Liver (tissue), 9 donors: Measurements from ENCODE around the gene SAMD7. TPM values are rescaled to one million over a fixed set of nuclear protein-coding genes. Genes with fewer than 3 reads are reported as not detected.

Source experiments
- DNase-seq: peaks from one replicate; pipeline ENCODE4 v3.0.0-alpha.2; 2017; ENCODE audit warnings: low spot score
- H3K27ac ChIP-seq, 2 donors: one replicate each; pipeline ENCODE4 v1.7.0; 2013; ENCODE audit warnings: inconsistent platforms in 2 of 2, low read length in 2 of 2, control low read depth in 1 of 2, low read depth in 1 of 2, mild to moderate bottlenecking in 1 of 2
- H3K27me3 ChIP-seq, 4 donors: one replicate each; pipeline versions ENCODE4 v1.6.1 to v1.7.0; 2013; ENCODE audit warnings: low read length in 3 of 4, inconsistent platforms in 1 of 4, mild to moderate bottlenecking in 1 of 4, moderate library complexity in 1 of 4; ENCODE audit not compliant: control insufficient read depth in 4 of 4, insufficient read depth in 4 of 4
- H3K36me3 ChIP-seq, 4 donors: one replicate each; pipeline versions ENCODE4 v1.6.1 to v1.7.0; 2013; ENCODE audit warnings: low read length in 3 of 4, mild to moderate bottlenecking in 3 of 4, low read depth in 1 of 4, moderate library complexity in 1 of 4; ENCODE audit not compliant: control insufficient read depth in 4 of 4, insufficient read depth in 3 of 4
- H3K4me1 ChIP-seq, 4 donors: one replicate each; pipeline versions ENCODE4 v1.6.1 to v1.7.0; 2013; ENCODE audit warnings: low read length in 3 of 4, mild to moderate bottlenecking in 3 of 4, moderate library complexity in 1 of 4; ENCODE audit not compliant: control insufficient read depth in 4 of 4, insufficient read depth in 4 of 4
- H3K4me3 ChIP-seq, 3 donors: one replicate each; pipeline versions ENCODE4 v1.6.1 to v1.7.0; 2013; ENCODE audit warnings: low read length in 3 of 3, control low read depth in 1 of 3, low read depth in 1 of 3, mild to moderate bottlenecking in 1 of 3
- H3K9ac ChIP-seq, 2 donors: one replicate each; pipeline ENCODE4 v1.7.0; 2013; ENCODE audit warnings: low read length in 2 of 2, mild to moderate bottlenecking in 2 of 2, moderate library complexity in 2 of 2, control low read depth in 1 of 2, low read depth in 1 of 2
- H3K9me3 ChIP-seq, 4 donors: one replicate each; pipeline versions ENCODE4 v1.6.1 to v1.7.0; 2013; ENCODE audit warnings: low read length in 3 of 4; ENCODE audit not compliant: control insufficient read depth in 4 of 4
- ATF3 ChIP-seq: IDR thresholded peaks from 2 replicates; pipeline ENCODE4 v1.6.1; 2016; ENCODE audit warnings: antibody characterized with exemption
- CTCF ChIP-seq: fragments of 150-350 bp; IDR thresholded peaks from 2 replicates; pipeline ENCODE4 v1.5.1; 2017; ENCODE audit warnings: improper control_type of control experiment, low read depth, low read length; ENCODE audit not compliant: missing input control
- EGR1 ChIP-seq, 2 donors: IDR thresholded peaks; 2 replicates each; pipeline ENCODE4 v1.6.1; 2016 to 2018; ENCODE audit warnings: antibody characterized with exemption in 2 of 2, low read depth in 2 of 2
- FOXA1 ChIP-seq: IDR thresholded peaks from 2 replicates; pipeline ENCODE4 v1.6.1; 2016; ENCODE audit warnings: antibody characterized with exemption
- FOXA2 ChIP-seq: IDR thresholded peaks from 2 replicates; pipeline ENCODE4 v1.6.1; 2016; ENCODE audit warnings: antibody characterized with exemption
- GABPA ChIP-seq, 2 donors: IDR thresholded peaks in 1 of 2; conservative IDR thresholded peaks in 1 of 2; 2 replicates each; pipeline ENCODE4 v1.6.1; 2016; ENCODE audit warnings: antibody characterized with exemption in 2 of 2, mild to moderate bottlenecking in 1 of 2, moderate library complexity in 1 of 2
- HNF4A ChIP-seq, 2 donors: conservative IDR thresholded peaks; 2 replicates each; pipeline ENCODE4 v1.6.1; 2016; ENCODE audit warnings: antibody characterized with exemption in 2 of 2, mild to moderate bottlenecking in 2 of 2
- HNF4G ChIP-seq: IDR thresholded peaks from 2 replicates; pipeline ENCODE4 v1.6.1; 2016; ENCODE audit warnings: antibody characterized with exemption
- JUND ChIP-seq, 2 donors: IDR thresholded peaks; 2 replicates each; pipeline ENCODE4 v1.6.1; 2016; ENCODE audit warnings: antibody characterized with exemption in 2 of 2
- MAX ChIP-seq: IDR thresholded peaks from 2 replicates; pipeline ENCODE4 v1.6.1; 2016; ENCODE audit warnings: antibody characterized with exemption
- NR2F2 ChIP-seq: IDR thresholded peaks from 2 replicates; pipeline ENCODE4 v1.6.1; 2016; ENCODE audit warnings: antibody characterized with exemption
- RAD21 ChIP-seq, 2 donors: IDR thresholded peaks; 2 replicates each; pipeline ENCODE4 v1.6.1; 2016; ENCODE audit warnings: antibody characterized with exemption in 2 of 2, mild to moderate bottlenecking in 2 of 2
- REST ChIP-seq: IDR thresholded peaks from 2 replicates; pipeline ENCODE4 v1.6.1; 2016; ENCODE audit warnings: antibody characterized with exemption, mild to moderate bottlenecking
- SP1 ChIP-seq: IDR thresholded peaks from 2 replicates; pipeline ENCODE4 v1.6.1; 2018; ENCODE audit warnings: antibody characterized with exemption, mild to moderate bottlenecking
- TAF1 ChIP-seq: conservative IDR thresholded peaks from 2 replicates; pipeline ENCODE4 v1.6.1; 2016; ENCODE audit warnings: antibody characterized with exemption, mild to moderate bottlenecking
- YY1 ChIP-seq: IDR thresholded peaks from 2 replicates; pipeline ENCODE4 v1.6.1; 2016; ENCODE audit warnings: antibody characterized with exemption, mild to moderate bottlenecking
- ZBTB33 ChIP-seq: IDR thresholded peaks from 2 replicates; pipeline ENCODE4 v1.6.1; 2016; ENCODE audit warnings: antibody characterized with exemption
- WGBS: extraction: QIAGEN DNeasy Blood & Tissue Kit; methylation state at CpG from one replicate; pipeline ENCODE4 v1.1.7; 2013; 5-methylcytosine and 5-hydroxymethylcytosine counted together
- polyA plus RNA-seq, 2 donors: library from polyadenylated mRNA; stranded (reverse) in 1 of 2; unstranded in 1 of 2; fragments of 200-250 nt in 1 of 2; fragments of >200 nt in 1 of 2; fragmentation: Nextera tagmentation in 1 of 2; extraction: Ambion mirVana in 1 of 2; gene quantifications; one replicate each; pipeline versions ENCODE4 v1.2.1 to v1.2.3, GENCODE V29; 2013 to 2015
- total RNA-seq, 2 donors: library from RNA; depleted of rRNA; stranded (reverse); fragments of >200 nt; gene quantifications; one replicate each; pipeline ENCODE4 v1.2.3, GENCODE V29; 2014
- donor health status: healthy.
- donor health status: healthy.
- donor health status: healthy.
- donor health status: healthy.
- donor health status: healthy.

Gene SAMD7
- total and polyA plus RNA-seq, 4 donors = not detected

DNA sequence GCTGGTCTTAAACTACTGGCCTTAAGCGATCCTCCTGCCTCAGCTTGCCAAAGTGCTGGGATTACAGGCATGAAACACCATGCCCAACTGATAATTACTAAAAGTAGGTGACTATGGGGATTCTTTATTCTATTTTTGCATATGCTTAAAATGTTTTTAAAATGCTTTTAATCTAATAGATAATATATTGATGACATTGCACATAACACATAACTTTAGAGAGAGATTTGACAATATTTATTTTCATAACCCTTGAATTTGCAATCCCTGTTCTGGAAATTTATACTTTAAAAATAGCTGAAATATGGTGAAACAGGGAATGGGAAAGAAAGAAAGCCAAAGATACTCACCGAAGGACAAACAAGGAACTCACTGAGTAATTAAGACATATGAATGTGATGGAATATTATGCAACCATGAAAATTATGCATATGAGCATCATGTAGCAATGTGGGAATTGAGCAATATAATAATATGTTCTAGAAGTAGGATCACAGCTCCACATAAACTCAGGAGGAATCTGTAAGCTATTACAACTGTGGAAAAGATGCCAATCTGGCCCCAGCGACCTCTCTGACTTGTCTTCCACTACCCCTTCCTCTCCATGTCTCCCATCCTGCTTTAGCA lies 43.7 kb upstream of the SAMD7 start:
- Histone ChIP-seq H3K9me3 (no peaks in the 10 kb centered on the region), H3K4me3 (no peak overlapping the region), H3K27me3 (no peaks in the 10 kb centered on the region), H3K9ac (no peak overlapping the region), H3K36me3 (no peaks in the 10 kb centered on the region), H3K4me1 (peaks cover 0 to 16% (median 7%) of the 10 kb centered on the region in 4 donors), H3K27ac (no peak overlapping the region)
- WGBS = 95% methylated on average over 3 of the region's 3 CpGs
- no peak for TF ChIP-seq SP1
- TF ChIP-seq REST = no peak
- TF ChIP-seq FOXA2 = no peak
- TF ChIP-seq GABPA (IDR thresholded peaks at IDR 0.05 in 1 of 2, conservative IDR thresholded peaks at IDR 0.05 in 1 of 2) = no peak
- TF ChIP-seq YY1 = no peak
- no peak for TF ChIP-seq RAD21 (IDR thresholded peaks at IDR 0.05)
- no peak for TF ChIP-seq ATF3
- TF ChIP-seq FOXA1 = no peak
- TF ChIP-seq TAF1 = no peak
- TF ChIP-seq HNF4A (conservative IDR thresholded peaks at IDR 0.05) = no peak
- no peak for TF ChIP-seq HNF4G
- TF ChIP-seq ZBTB33 = no peak
- no peak for TF ChIP-seq CTCF
- no peak for TF ChIP-seq NR2F2
- no peak for TF ChIP-seq MAX
- no peak for TF ChIP-seq EGR1 (IDR thresholded peaks at IDR 0.05; ENCODE audit: low read depth in 2 of 2)
- TF ChIP-seq JUND (IDR thresholded peaks at IDR 0.05) = no peak
- no peak for DNase-seq
